ENCODE data around the gene MSH2. TPM values are rescaled to one million over a fixed set of nuclear protein-coding genes. Genes with fewer than 3 reads are reported as not detected.

Gene MSH2
- total and polyA plus RNA-seq, 2 donors (not counting 1 experiment from before 2014, with no cell fraction given), result 15.4 to 19.7 TPM

- Histone ChIP-seq H3K4me1 (ENCODE audit: control insufficient read depth, extremely low read depth, insufficient read depth, low read length) (no peaks in the 10 kb centered on the region), H3K36me3 (ENCODE audit: control insufficient read depth, insufficient read depth, low read length) (no peaks in the 10 kb centered on the region), H3K27ac (ENCODE audit: insufficient read depth, low read length) (no peak overlapping the region), H3K4me2 (ENCODE audit: extremely low read depth, insufficient read depth, low read length) (peak overlapping the region; percentile 98), H2AFZ (ENCODE audit: low read length) (peak overlapping the region; percentile 88), H3K79me2 (ENCODE audit: control insufficient read depth, insufficient read depth, low read length) (peaks cover 24% of the 10 kb centered on the region), H3K9me3 (ENCODE audit: control insufficient read depth, insufficient read depth, low read depth, low read length) (no peaks in the 10 kb centered on the region), H3K4me3 (replicated peaks in 1 of 4; ENCODE audit: control extremely low read depth in 1 of 4, insufficient read depth in 1 of 4, low read depth in 3 of 4, low read length in 4 of 4) (peak overlapping the region; percentile 61 to 91 (median 76)), H3K27me3 (ENCODE audit: control insufficient read depth, insufficient read depth, low read length) (no peaks in the 10 kb centered on the region), H3K9ac (ENCODE audit: insufficient read depth, low read length) (no peak overlapping the region), H4K20me1 (ENCODE audit: control insufficient read depth, extremely low read depth, insufficient read depth, low read length) (no peaks in the 10 kb centered on the region)
- TF ChIP-seq EZH2 (IDR thresholded peaks at IDR 0.05; ENCODE audit: low read length, missing control alignments) (no peak), CTCF (conservative IDR thresholded peaks at IDR 0.05 in 1 of 2, IDR thresholded peaks at IDR 0.05 in 1 of 2; ENCODE audit: low read depth in 1 of 2, low read length in 2 of 2) (no peak)
- DNase-seq (ENCODE audit: low read depth in 2 of 2), result no peak
These were observed 984 bp upstream of the MSH2 start for GRCh38 chr2:47401789-47402554.

- H3K36me3 ChIP-seq (ENCODE audit: control insufficient read depth, insufficient read depth, low read length), result no peaks in the 10 kb centered on the region
- no peaks in the 10 kb centered on the region for H3K27me3 ChIP-seq (ENCODE audit: control insufficient read depth, insufficient read depth, low read length)
- H3K4me3 ChIP-seq (replicated peaks in 1 of 4; ENCODE audit: control extremely low read depth in 1 of 4, insufficient read depth in 1 of 4, low read depth in 3 of 4, low read length in 4 of 4), result peak overlapping the region; percentile 61 to 91 (median 76)
- no peak overlapping the region for H3K9ac ChIP-seq (ENCODE audit: insufficient read depth, low read length)
- peak in 1 of 2 donors; percentile 51 for DNase-seq (ENCODE audit: low read depth in 2 of 2)
- no peaks in the 10 kb centered on the region for H4K20me1 ChIP-seq (ENCODE audit: control insufficient read depth, extremely low read depth, insufficient read depth, low read length)
- H3K27ac ChIP-seq (ENCODE audit: insufficient read depth, low read length), result peak overlapping the region; percentile 20
- H3K9me3 ChIP-seq (ENCODE audit: control insufficient read depth, insufficient read depth, low read depth, low read length), result no peaks in the 10 kb centered on the region
- H3K4me2 ChIP-seq (ENCODE audit: extremely low read depth, insufficient read depth, low read length), result peak overlapping the region; percentile 98
- peak overlapping the region; percentile 88 for H2AFZ ChIP-seq (ENCODE audit: low read length)
- peaks cover 27% of the 10 kb centered on the region for H3K79me2 ChIP-seq (ENCODE audit: control insufficient read depth, insufficient read depth, low read length)
- H3K4me1 ChIP-seq (ENCODE audit: control insufficient read depth, extremely low read depth, insufficient read depth, low read length), result no peaks in the 10 kb centered on the region
- TF ChIP-seq EZH2 (IDR thresholded peaks at IDR 0.05; ENCODE audit: low read length, missing control alignments), result no peak
- TF ChIP-seq CTCF (conservative IDR thresholded peaks at IDR 0.05 in 1 of 2, IDR thresholded peaks at IDR 0.05 in 1 of 2; ENCODE audit: low read depth in 1 of 2, low read length in 2 of 2), result no peak
These were observed 476 bp upstream of the MSH2 start for GRCh38 chr2:47402555-47402804.

- TF ChIP-seq EZH2 (IDR thresholded peaks at IDR 0.05; ENCODE audit: low read length, missing control alignments) (no peak), CTCF (conservative IDR thresholded peaks at IDR 0.05 in 1 of 2, IDR thresholded peaks at IDR 0.05 in 1 of 2; ENCODE audit: low read depth in 1 of 2, low read length in 2 of 2) (no peak)
- H3K9me3 ChIP-seq (ENCODE audit: control insufficient read depth, insufficient read depth, low read depth, low read length), result no peaks in the 10 kb centered on the region
- peak overlapping the region; percentile 91 for H2AFZ ChIP-seq (ENCODE audit: low read length)
- H3K36me3 ChIP-seq (ENCODE audit: control insufficient read depth, insufficient read depth, low read length), result no peaks in the 10 kb centered on the region
- peak overlapping the region; percentile 61 to 91 (median 76) for H3K4me3 ChIP-seq (replicated peaks in 1 of 4; ENCODE audit: control extremely low read depth in 1 of 4, insufficient read depth in 1 of 4, low read depth in 3 of 4, low read length in 4 of 4)
- peak overlapping the region; percentile 53 for H3K9ac ChIP-seq (ENCODE audit: insufficient read depth, low read length)
- peak overlapping the region; percentile 85 for H3K4me2 ChIP-seq (ENCODE audit: extremely low read depth, insufficient read depth, low read length)
- DNase-seq (ENCODE audit: low read depth in 2 of 2), result peak in 1 of 2 donors; percentile 31
- peak overlapping the region; percentile 20 for H3K27ac ChIP-seq (ENCODE audit: insufficient read depth, low read length)
- no peaks in the 10 kb centered on the region for H4K20me1 ChIP-seq (ENCODE audit: control insufficient read depth, extremely low read depth, insufficient read depth, low read length)
- peaks cover 31% of the 10 kb centered on the region for H3K79me2 ChIP-seq (ENCODE audit: control insufficient read depth, insufficient read depth, low read length)
- no peaks in the 10 kb centered on the region for H3K27me3 ChIP-seq (ENCODE audit: control insufficient read depth, insufficient read depth, low read length)
- H3K4me1 ChIP-seq (ENCODE audit: control insufficient read depth, extremely low read depth, insufficient read depth, low read length), result no peaks in the 10 kb centered on the region
These were observed 745 bp downstream of the MSH2 start for GRCh38 chr2:47403609-47404193.
